NCI-H1092 treated with DMSO at 0.1 percent for 48 hours (cell line): Measurements from ENCODE around the gene WDR82.

Experiments used
- DNase-seq: peaks from one replicate; lab custom pipeline; 2025; lab: John Stamatoyannopoulos, UW

Gene WDR82

DNA sequence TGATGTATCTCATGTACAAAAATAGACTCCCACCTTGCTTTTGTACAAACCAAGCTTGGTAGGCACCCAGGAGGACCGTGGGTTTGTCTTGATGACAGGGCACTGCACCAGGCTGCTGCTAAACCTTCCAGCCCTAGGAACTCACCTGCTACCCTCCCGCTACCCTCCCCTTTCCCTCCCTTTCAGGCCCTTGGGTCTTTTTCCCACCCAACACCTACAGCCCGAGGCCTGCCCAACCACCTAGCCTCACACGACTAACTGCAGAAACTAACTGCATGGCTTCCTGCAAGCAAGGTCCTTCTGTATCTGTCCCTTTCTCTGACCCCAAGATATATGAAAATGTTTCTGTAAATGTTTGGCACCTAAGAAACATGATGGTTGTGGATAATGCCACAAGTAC, 21.8 kb downstream of the WDR82 start:
- DNase-seq, result no peak

DNA sequence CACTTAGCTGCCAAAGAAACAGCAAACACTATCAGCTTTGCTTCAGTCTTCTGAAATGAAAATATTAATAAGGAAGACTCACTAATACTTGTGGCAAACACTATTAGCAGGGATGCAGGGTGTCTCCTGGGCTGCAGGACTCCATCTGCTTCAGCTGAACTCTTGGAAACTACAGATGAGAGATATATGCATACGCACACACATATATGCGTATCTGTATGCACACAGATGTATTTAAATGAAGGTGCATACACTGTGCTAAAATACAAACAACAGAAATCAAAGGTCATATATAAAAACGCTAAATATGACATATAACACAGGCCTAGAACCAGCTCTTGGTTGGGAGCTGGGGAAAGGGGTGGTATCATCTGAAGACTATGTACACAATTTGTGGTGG, 22.3 kb downstream of the WDR82 start:
- DNase-seq, result no peak

DNA sequence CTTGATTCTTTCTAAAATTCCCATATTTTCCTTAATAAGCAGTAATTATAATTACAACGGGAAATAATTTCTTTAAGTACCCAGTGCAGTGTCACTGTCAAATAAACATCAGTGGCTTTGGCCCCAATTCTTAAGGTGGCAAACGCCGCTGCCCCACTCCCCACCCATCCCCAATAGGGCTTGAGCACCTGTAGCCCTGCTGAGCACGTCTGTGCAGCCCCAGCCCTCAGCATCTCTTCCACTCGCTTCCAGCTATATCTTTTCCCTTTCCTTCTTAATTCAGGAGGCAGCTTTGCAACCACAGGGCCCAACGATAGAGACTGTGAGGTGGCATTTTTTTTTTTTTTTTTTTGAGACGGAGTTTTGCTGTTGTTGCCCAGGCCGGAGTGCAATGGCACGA, 23.8 kb downstream of the WDR82 start:
- no peak for DNase-seq

DNA sequence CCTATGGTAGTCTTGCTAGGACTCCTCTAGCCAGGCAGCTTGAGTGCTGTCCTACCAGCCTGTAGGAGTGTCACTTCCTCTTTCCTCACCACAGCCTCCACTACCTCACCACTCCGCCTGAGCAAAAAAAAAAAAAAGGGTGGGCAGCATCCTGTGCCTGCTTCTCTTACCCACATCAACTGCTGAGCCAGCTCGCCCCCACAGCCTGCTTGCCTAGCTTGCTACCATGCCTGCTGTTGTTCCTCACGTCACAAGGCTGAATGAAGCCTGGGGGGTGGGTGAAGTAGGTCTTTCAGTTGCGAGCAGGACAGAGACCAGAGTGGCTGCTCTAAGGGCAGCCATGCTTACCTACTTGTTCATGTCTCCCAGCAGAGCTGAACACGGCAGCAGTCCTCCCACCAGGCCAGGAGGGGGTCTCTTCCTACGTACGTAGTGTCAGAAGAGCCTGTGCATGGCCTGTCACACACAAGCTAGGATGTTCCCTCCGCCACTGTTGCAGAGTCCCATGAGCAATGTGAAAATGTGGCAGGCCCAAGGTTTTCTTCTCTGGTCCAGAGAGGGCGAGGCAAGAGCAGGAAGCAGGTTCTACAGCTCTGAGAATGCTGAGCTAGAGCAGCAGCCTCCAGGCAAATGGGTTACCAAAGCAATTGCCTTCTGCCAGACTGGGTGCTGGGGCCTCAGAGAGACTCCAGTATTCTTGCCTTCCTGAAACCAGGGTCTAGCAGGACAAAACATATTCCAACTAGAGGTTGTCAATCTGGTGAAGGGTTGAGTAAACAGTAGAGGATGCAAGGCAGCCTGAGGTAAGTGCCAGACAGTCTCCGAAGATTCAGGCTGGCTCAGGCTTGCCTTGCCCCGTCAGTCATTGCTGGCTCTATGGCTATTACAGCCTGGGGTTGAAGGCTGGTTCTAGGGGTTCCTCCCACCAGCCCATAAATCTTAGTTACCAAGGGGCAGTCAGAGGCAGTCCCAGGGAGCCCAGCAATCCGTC, 24.8 kb downstream of the WDR82 start:
- DNase-seq, result no peak

DNA sequence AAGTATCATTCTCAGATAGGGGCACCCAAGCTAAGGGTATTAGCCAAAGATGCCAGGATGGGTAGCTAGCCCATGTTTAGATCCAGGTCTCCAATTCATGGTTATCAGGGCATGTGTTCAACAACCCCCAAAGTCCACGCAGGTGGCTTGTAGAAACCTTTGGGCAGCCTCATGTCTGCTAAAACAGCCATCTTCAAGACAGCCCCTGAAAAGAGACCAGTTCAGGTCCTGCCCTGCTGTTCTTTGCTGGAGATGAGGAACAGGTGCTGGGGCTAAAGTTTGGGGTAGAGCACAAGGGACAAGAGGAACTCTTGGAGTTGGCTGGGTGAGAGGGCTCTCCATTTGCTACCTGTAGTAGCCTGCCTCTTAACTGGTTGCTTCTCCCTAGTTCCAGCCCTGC, 28.3 kb downstream of the WDR82 start:
- no peak for DNase-seq

DNA sequence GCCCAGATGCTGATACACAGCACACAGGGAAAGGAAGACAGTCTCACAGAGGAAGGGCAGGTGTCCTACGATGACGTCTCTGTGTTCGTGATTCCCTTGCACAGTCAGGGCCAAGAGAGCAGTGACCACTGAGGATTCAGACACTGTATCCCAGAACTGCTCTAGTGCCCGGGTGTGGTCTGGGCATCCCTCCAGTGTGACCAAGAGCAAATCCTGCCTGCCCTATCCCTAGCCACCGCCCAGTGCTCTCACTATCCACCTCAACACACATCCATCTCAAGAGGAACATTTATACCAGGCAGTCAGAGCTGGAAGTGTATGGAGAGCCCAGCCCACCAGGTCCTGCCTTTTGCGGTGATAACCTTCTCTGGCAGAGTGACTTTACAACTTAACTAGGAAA, 28.8 kb downstream of the WDR82 start:
- no peak for DNase-seq

DNA sequence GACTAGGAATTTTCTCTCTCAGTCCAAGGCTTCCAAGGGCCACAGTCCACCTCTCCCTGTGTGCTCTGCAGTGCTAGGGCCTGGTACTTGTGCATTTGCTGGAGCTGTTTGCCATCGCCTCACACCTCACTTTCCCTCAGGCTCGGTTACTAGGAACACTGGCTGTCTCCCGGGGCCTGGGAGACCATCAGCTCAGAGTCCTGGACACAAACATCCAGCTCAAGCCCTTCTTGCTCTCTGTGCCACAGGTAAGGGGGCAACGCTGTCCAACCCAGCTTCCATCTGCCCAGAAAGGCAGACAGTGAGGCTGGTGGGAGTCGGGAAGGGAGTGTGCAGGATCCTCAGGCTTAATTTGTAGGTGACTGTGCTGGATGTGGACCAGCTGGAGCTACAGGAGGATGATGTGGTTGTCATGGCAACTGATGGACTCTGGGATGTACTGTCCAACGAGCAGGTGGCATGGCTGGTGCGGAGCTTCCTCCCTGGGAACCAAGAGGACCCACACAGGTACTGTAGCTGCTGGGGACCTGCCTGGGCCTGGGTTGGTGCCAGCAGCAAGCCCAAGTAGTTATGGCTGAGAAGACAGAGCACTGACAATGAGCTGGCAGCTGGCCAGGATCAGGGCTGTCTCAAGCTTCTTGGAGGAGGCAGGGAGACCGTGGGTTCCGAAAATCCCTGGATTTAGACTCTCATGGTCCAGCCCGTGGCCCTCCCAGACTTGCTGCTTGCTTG, 29.5 kb downstream of the WDR82 start:
- no peak for DNase-seq

DNA sequence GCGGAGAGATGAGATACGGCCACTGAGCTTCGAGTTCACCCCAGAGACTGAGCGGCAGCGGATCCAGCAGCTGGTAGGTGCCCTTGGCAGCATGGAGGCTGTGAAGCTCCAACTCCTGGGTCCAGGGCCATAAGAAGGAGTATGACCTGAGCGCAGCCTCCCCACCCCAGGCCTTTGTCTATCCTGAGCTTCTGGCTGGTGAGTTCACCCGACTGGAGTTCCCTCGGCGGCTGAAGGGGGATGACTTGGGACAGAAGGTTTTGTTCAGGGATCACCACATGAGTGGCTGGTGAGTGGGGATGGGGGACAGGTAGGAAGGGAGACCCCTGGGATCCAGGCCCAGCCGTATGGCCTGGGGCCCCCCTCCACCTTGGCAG, 30.3 kb downstream of the WDR82 start:
- DNase-seq, result no peak

DNA sequence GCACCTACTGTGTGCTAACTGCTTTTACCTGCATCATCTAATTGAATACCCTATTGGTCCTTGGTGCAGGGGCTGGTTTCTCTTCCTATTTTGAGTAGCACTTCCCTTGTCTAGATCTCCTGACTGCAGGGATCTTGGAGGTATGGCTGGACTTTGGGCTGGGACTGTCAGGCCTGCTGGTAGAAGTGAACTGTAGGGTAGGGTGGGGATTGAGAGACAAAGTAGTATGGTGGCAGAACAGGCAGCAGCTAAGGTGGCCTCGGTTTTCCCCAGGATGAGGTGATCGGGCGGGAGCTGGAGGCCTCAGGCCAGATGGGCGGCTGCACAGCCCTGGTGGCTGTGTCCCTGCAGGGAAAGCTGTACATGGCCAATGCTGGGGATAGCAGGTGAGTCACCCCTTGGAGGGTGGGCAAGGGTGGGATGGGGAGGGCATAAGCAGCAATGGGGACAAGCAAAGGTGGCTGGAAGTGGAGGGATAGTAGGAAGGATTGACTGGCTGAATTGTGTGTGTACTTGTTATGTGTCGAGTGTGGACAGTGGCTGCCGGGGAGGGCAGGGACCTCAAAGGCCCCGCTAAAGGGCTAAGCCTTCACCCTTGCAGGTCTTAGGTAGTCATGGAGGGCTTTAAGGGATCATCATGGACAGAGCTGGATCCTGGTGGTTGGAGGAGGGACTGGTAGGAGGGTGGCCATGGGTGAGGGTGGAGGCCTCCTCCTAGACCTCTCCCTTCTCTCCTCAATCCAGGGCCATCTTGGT, 30.9 kb downstream of the WDR82 start:
- no peak for DNase-seq

DNA sequence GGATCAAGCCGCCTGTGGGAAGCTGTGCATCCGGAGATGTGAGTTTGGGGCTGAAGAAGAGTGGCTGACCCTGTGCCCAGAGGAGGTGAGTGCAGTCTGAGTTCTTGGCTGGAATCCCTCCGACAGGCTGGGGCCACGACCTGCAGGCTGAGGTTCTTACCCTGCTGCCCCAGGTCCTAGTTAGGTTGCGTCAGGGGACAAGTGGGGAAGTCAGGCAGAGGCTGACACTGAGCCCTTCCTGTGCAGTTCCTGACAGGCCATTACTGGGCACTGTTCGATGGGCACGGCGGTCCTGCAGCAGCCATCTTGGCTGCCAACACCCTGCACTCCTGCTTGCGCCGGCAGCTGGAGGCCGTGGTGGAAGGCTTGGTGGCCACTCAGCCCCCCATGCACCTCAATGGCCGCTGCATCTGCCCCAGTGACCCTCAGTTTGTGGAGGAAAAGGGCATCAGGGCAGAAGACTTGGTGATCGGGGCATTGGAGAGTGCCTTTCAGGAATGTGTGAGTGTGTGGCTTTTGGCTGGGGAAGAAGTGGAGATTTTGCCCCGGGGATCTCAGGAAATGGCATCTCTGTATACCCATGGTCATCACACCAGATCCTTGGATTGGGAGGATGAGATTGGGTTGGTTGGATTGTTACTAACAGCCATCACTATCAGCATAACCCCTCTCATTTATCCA, 31.6 kb downstream of the WDR82 start:
- no peak for DNase-seq

DNA sequence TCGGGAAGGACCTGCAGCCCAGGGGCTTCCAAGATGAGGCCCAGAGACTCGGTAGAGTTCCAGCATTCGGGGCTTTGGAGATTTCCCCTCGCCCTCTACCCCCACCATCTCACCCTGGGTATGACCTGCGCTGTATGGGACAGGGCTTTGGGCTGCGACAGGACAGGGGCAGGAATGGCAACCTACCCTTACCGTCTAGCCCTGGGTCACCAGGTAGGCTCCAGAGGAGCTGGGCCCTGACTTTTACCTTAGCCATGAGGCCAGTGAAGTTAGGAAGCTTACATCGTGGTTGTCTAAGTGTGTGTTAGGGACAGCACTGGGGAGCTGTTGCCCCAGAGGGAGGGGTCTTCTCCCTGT, 32.2 kb downstream of the WDR82 start:
- DNase-seq, result no peak

DNA sequence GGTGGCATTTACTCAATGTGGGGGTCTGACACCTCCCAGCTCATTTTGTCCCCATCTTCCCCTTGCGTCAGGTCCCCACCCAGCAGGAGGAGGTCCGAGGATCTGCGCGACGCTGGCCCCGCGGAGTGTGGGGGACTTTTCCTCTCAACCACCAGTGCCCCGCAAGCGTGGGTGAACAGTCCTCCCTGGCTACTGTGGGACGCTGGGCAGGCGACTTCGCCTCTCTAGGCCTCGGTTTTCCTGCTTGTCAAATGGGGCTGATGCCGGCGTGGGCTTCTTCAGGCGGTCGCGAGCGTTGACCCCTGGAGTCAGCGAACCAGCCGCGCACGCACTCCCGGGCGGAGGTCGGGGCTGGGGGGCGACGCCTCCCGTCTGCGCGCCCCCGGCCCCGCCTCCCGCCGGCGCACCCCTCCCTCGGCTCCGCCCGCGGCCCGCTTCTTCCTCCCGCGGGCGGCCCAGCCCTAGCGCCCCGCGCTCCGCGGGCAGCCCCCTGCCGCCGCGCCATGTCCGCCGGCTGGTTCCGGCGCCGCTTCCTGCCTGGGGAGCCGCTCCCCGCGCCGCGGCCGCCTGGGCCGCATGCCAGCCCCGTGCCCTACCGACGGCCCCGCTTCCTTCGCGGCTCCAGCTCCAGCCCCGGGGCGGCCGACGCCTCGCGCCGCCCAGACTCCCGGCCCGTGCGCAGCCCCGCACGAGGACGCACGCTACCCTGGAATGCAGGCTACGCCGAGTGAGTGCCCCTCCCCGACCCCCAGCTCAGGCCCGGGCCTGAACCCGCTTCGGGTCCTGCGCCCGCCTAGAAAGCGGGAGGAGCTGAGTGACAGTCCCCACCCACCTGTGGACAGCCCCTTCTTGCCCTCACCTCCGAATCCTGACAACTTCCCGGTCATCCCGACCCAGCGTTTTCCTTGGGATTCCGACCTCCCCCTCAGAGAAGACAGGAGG, 32.9 kb downstream of the WDR82 start, which contains the start of gene PPM1M:
Gene PPM1M (plus strand): TSS at position 438 of the 942 bp plus-strand sequence. CDS start 66 bp downstream, at position 504.
- no peak for DNase-seq

DNA sequence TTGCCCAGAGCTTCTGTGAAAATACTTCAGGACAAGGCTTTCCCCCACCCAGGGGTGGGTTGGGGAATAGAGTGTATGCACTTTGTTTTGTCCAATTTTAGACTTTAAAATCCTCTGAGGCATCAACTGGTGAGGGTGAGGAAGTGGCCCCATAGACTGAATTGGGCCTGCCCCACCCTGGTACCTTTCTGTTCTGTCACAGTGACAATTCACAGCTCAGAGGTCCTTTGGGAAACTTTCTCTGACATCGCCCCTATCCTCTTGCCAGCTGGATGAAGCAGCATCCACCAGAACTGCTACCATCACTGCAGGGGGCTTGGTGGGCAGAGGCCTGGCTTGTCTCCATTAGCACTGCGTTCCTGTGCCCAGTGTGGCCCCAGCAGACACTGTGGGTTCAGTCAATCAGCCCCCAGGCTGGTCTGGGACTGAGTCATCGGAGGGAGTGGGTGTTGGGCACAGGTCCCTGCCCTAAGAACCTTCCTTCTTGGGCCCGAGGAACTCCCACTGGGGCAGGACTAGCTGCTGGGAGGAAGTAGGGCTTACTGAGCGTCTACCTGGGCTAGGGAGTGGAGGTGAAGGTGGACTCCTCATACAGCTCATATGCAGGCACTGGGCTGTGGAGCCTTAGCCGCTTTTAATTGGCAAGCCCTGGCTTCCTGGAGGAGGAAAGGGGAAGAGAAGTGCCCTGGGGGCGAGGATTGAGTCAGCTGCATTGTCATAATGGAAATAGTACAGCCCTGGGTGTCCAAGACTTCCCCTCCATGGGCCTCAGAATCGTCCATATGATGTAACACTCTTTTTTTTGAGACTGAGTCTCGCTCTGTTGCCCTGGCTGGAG, 34.4 kb downstream of the WDR82 start:
- no peak for DNase-seq

DNA sequence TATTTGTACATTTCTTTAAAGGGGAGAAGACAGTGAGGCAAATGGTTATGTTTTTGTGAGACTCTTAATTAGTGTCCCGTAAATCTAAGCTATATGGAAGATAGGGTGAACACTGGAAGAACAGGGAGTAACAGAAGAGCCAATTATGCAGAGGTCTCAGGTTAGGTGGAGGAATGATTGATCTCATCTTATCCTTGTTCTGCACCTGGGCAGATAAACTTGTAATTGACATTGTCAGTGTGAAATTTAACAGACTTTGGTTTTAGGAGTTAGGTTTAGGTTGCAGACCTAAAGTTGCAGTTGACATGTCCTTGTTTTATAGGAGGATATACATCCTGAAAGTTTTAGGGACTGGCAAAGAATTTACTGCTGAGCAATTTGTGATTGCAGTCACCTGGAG, 36.4 kb downstream of the WDR82 start:
- no peak for DNase-seq

DNA sequence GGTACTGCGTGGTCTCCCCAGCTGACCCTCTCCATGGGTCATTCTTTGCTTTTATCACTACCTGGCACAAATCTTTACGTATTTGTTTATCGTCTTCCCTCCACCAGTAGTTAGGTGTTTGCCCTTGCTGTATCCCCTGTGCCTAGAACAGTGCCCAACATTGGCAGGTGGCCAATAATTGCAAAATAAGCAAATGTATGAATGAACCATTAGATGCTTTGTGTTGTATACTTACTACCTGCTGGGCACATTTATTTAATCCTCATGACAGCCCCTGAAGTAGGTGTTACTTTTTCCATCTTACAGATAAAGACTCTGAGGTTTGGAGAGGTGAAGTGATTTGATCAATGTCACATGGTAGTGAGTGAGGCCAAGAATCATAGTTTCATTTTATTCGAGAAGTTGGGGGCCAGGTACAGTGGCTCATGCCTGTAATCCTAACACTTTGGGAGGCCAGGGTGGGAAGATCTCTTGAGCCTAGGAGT, 37.5 kb downstream of the WDR82 start:
- no peak for DNase-seq

DNA sequence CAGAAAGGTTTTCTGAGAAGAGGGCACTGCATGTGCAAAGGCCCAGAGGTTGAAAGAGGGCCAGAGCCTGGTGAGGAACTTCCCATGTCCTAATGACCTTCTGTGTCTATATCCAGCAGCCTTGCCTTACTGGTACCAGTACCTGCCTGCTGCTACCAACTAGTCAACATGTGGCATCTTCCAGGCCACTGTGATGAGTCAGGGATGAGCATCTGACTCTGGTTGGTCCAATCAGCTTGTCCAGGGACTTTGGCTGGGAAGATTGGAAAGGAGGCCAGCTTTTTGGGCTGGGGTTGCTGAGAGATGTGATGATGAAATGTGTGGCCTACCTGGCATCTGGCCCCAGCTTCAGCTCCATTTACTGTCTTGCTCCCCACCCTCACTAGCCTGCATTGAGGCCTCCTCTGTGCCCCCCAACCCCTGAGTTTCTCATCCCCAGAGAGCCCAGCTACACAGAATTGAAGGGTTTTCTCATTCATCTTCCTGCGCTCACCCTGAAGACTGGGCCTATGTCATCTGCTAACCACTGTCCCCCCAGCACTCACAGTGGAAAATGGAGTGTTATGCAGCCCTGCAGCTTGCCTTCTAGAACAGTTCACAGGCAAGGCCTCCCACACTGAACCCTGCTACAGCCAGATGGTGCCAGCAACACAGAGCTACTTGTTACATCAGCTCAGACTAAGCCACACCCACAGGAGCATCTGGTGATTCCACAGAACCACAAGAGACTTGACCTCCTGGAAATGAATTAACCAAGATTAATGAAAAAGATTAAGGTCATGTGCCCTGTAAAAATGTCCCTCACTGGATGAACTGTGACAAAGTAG, 38.2 kb downstream of the WDR82 start:
- DNase-seq, result no peak

DNA sequence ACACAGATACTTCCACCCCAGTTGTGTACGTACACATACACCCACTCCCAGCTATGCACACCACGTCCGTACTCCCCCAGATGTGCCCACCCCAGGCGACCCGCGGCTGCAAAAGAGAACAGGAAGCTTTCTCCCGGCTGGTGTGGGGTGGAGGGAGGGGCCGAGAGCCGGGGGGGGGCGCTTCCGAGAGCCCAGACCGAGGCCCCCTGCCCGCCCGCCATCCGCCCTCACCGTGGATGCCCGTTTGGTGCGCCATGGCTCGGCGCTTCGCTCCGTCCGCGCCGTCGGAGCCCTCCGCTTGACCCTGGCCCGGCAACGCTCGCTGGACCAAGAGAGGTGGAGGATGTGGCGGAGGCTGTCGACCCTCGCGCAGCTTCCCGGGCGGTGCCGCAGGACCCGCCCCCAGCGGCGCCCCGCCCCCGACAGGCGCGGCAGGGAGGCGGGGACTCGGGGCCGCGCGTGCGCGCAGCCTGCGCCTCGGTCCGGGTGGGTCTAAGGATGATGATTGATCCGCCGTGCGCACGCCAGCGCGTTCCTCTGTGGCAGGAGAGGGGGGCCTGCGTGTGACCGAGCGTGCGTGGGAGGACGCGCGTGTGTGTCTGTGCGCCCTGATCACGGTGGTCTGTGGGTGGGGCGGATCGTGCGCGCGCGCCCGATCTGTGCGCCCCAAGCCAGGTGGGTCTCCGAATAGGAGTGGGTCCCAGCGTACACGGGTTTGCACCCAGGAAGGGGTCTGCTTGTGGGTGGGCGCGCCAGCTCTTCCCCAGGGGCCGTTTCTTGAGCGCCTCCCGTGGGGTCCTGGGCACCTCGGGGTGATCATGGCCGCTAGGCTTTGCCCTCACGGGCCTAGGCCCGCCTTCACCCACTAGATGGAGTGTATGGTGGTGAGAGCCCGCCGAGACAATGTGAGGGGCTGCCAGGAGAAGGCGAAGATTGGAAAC, 39.4 kb downstream of the WDR82 start, which contains the start of gene TWF2:
Gene TWF2 (minus strand): TSS at position 398 of the 941 bp plus-strand sequence. CDS start 142 bp downstream, at position 256.
- peak; percentile 39 for DNase-seq
